ENCODE results near the gene SCFD2.

DNA sequence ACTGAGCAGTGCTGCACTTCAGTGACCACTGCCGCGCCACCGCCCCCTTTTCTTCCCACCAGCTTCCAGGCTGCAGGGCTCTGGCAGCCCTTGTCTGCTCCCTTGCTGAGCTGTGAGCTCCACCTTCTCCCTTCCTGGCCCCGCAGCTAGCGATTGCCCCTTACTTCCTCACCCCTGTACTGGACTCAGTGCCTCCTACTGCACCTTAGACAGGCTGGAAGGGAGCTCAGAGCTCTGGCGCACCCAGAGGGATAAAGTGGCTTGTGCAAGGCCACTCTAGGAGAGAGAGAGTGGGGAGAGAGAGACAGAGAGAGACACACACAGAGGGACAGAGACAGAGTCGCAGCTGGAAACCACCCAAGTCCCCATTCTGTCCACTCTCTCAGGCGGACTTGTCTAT, 497.7 kb downstream of the SCFD2 start:
- TF ChIP-seq, protein P1, sequence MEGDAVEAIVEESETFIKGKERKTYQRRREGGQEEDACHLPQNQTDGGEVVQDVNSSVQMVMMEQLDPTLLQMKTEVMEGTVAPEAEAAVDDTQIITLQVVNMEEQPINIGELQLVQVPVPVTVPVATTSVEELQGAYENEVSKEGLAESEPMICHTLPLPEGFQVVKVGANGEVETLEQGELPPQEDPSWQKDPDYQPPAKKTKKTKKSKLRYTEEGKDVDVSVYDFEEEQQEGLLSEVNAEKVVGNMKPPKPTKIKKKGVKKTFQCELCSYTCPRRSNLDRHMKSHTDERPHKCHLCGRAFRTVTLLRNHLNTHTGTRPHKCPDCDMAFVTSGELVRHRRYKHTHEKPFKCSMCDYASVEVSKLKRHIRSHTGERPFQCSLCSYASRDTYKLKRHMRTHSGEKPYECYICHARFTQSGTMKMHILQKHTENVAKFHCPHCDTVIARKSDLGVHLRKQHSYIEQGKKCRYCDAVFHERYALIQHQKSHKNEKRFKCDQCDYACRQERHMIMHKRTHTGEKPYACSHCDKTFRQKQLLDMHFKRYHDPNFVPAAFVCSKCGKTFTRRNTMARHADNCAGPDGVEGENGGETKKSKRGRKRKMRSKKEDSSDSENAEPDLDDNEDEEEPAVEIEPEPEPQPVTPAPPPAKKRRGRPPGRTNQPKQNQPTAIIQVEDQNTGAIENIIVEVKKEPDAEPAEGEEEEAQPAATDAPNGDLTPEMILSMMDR (conservative IDR thresholded peaks at IDR 0.05), result no peak
- TF ChIP-seq EZH2 (IDR thresholded peaks at IDR 0.05; ENCODE audit: low read depth), result no peak

Measured in PC-9 (cell line).